ENCODE measurements around the gene MDGA2.

The MDGA2 gene

GRCh38 chr14:47619392-47619791 is 56.0 kb downstream of the MDGA2 start:
- DNase-seq, result no peak

GRCh38 chr14:47606566-47606965 is 68.8 kb downstream of the MDGA2 start:
- no peak for DNase-seq

- DNase-seq, result no peak
These were observed 78.5 kb downstream of the MDGA2 start for GRCh38 chr14:47596860-47597259.

GRCh38 chr14:47596232-47596631 is 79.2 kb downstream of the MDGA2 start:
- DNase-seq, result no peak

- DNase-seq, result no peak
These were observed 79.9 kb downstream of the MDGA2 start for GRCh38 chr14:47595552-47595951.

- no peak for DNase-seq
These were observed 84.5 kb downstream of the MDGA2 start for GRCh38 chr14:47590767-47591495.

GRCh38 chr14:47585447-47585846 is 90.0 kb downstream of the MDGA2 start:
- DNase-seq, result no peak

GRCh38 chr14:47567273-47567672 is 108.1 kb downstream of the MDGA2 start:
- DNase-seq, result no peak

- DNase-seq, result no peak
These were observed 117.5 kb downstream of the MDGA2 start for GRCh38 chr14:47557894-47558293.

GRCh38 chr14:47555333-47555732 is 120.1 kb downstream of the MDGA2 start:
- no peak for DNase-seq

- no peak for DNase-seq
These were observed 125.5 kb downstream of the MDGA2 start for GRCh38 chr14:47549886-47550285.

GRCh38 chr14:47543459-47543858 is 131.9 kb downstream of the MDGA2 start:
- no peak for DNase-seq

GRCh38 chr14:47541662-47542061 is 133.7 kb downstream of the MDGA2 start:
- DNase-seq, result no peak

GRCh38 chr14:47539031-47539461 is 136.4 kb downstream of the MDGA2 start:
- no peak for DNase-seq

- no peak for DNase-seq
These were observed 139.1 kb downstream of the MDGA2 start for GRCh38 chr14:47536341-47536740.

GRCh38 chr14:47526591-47527244 is 148.7 kb downstream of the MDGA2 start:
- DNase-seq, result no peak

GRCh38 chr14:47524524-47524923 is 150.9 kb downstream of the MDGA2 start:
- DNase-seq, result no peak

GRCh38 chr14:47520382-47520781 is 155.0 kb downstream of the MDGA2 start:
- no peak for DNase-seq

GRCh38 chr14:47511829-47512228 is 163.6 kb downstream of the MDGA2 start:
- no peak for DNase-seq

- no peak for DNase-seq
These were observed 165.4 kb downstream of the MDGA2 start for GRCh38 chr14:47509957-47510356.

- no peak for DNase-seq
These were observed 167.5 kb downstream of the MDGA2 start for GRCh38 chr14:47507861-47508260.

GRCh38 chr14:47500369-47500768 is 175.0 kb downstream of the MDGA2 start:
- DNase-seq, result no peak

- DNase-seq, result no peak
These were observed 184.6 kb downstream of the MDGA2 start for GRCh38 chr14:47490766-47491165.

GRCh38 chr14:47490353-47490752 is 185.1 kb downstream of the MDGA2 start:
- no peak for DNase-seq

GRCh38 chr14:47485421-47485820 is 190.0 kb downstream of the MDGA2 start:
- no peak for DNase-seq
